Fibroblast of the aortic adventitia (primary cell): ENCODE results near the gene TBCK. TPM values are rescaled to one million over a fixed set of nuclear protein-coding genes. Genes with fewer than 3 reads are reported as not detected.
"Not testable (repeated sequence)": the region's sequence is repeated elsewhere in the genome, so short reads cannot be mapped to it uniquely, and the experiment has no call there.

Source experiments
- DNase-seq: peaks from one replicate; pipeline ENCODE4 v3.0.0-alpha.2; 2010; ENCODE audit warnings: low read depth
- H3K4me3 ChIP-seq: 2 replicates; pipeline ENCODE4 v1.5.1; 2011; ENCODE audit warnings: low read depth, mild to moderate bottlenecking, control low read depth, low read length, moderate library complexity
- total RNA-seq: library from RNA; depleted of rRNA; stranded (reverse); fragments of >200 nt; gene quantifications from 2 replicates; pipeline ENCODE4 v1.2.3, GENCODE V29; 2012; ENCODE audit warnings: low replicate concordance
- TF ChIP-seq, protein P1 (sequence below): IDR thresholded peaks from 2 replicates; pipeline ENCODE4 v1.5.1; 2011; ENCODE audit warnings: mild to moderate bottlenecking, low read length, control low read depth, inconsistent platforms; ENCODE audit not compliant: insufficient read depth

The TBCK gene
- total RNA-seq, 1 donor, result 59.7 TPM

- no peak for DNase-seq
- TF ChIP-seq, protein P1, sequence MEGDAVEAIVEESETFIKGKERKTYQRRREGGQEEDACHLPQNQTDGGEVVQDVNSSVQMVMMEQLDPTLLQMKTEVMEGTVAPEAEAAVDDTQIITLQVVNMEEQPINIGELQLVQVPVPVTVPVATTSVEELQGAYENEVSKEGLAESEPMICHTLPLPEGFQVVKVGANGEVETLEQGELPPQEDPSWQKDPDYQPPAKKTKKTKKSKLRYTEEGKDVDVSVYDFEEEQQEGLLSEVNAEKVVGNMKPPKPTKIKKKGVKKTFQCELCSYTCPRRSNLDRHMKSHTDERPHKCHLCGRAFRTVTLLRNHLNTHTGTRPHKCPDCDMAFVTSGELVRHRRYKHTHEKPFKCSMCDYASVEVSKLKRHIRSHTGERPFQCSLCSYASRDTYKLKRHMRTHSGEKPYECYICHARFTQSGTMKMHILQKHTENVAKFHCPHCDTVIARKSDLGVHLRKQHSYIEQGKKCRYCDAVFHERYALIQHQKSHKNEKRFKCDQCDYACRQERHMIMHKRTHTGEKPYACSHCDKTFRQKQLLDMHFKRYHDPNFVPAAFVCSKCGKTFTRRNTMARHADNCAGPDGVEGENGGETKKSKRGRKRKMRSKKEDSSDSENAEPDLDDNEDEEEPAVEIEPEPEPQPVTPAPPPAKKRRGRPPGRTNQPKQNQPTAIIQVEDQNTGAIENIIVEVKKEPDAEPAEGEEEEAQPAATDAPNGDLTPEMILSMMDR, result no peak
Observed at GRCh38 chr4:106245176-106245575, 70.8 kb downstream of the TBCK start.

DNA sequence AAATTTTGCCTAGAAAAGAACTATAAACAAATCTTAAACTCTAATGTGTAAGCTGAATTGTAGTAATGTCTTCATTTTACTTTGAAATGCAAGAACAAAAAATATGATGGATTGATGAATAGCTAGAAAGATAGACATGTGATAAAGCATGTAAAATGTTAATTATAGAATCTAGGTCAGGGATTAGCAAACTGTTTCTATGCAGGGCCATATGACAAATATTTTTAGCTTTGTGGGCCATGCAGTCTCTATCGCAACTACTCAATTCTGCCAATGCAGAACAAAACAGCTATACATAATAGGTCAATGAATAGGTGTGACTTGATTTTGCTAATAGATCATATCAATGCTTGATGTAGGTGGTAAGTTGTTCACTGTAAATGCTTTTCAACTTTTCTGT lies 75.3 kb downstream of the TBCK start:
- no peak overlapping the region for H3K4me3 ChIP-seq
- TF ChIP-seq, protein P1, result no peak
- no peak for DNase-seq

More at GRCh38 chr4:106245176-106245575, 70.8 kb downstream of the TBCK start:
- no peak overlapping the region for H3K4me3 ChIP-seq

DNA sequence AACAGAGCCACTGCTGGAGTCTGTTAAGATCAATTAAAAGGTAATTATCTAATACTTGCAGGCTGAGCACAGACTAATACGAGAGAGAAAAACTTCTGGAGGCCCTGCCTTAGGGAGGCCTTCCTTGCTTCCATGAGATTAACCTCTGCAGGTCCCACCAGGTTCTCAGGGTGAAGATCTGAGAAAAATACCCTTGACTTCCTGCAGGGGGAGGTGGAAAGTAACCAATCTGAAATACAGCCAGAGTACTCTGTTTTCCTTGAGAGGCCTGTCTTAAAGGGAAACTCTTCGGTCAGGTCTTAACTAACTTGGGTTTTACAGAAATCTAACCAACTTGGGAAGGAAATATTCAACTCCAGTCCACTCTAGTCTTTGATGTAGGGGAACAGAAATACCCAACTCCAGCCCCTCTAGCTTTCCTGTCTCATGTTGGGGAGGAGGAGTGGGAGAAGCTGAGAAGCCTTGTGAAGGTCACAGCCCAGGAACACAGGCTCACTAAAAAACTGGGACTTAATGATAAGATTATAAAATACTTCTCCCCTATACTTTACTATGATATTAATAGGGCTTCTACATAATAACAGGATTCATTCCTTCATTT lies 77.1 kb downstream of the TBCK start:
- no peak overlapping the region for H3K4me3 ChIP-seq
- DNase-seq, result peak; percentile 52
- TF ChIP-seq, protein P1, result peak; percentile 72

DNA sequence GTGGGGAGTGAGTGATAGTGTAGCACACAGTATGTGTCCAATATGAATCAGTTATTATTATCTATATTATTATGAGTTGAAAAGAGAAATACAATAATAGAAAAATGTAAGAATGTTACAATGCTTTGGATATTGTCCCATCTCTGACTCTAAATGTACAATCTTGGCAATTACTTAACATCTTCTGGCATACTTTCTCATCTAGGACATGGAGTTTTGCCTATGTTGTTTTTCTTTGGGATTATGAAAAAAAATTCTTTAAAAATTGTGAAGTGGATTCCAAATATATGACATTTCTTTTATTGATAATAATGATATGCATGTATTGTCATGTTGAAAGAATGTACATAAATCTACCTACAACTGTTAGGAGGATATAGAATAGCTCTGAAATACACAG lies 84.1 kb downstream of the TBCK start:
- DNase-seq, result peak; percentile 56
- TF ChIP-seq, protein P1, result no peak
- H3K4me3 ChIP-seq, result no peak overlapping the region

GRCh38 chr4:106222548-106222947 lies 93.5 kb downstream of the TBCK start:
- TF ChIP-seq, protein P1, result no peak
- no peak overlapping the region for H3K4me3 ChIP-seq
- no peak for DNase-seq

DNA sequence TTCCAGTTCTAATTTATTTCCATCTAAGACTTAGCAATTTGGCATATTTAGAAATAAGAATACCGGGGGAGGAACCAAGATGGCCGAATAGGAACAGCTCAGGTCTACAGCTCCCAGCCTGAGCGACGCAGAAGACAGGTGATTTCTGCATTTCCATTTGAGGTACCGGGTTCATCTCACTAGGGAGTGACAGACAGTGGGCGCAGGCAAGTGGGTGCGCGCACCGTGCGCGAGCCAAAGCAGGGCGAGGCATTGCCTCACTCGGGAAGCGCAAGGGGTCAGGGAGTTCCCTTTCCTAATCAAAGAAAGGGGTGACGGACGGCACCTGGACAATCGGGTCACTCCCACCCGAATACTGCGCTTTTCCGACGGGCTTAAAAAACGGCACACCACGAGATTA lies 102.7 kb downstream of the TBCK start:
- H3K4me3 ChIP-seq, DNase-seq: not testable (repeated sequence)

DNA sequence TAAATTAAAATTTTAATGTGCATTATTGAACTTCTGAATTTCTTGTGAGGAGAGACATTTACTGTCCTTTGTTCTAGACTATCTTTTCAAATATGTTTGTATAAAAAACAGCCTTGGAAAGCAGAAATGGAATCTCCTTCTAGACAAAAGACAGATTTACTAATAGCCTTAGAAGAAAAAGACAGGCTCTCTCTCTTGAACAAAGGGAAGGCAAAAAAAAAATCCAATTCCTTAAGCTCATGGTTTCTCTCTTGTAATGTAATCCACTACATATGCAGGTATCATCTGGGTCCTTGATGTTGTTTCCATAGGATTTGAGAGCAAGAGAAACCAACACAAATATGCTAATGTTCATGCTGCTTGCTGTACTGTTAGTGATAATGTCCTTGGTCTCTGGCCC lies 106.0 kb downstream of the TBCK start:
- DNase-seq, result no peak
- H3K4me3 ChIP-seq, result no peak overlapping the region
- TF ChIP-seq, protein P1, result no peak
